Activated CD4-positive, alpha-beta T cell treated with anti-CD3 and anti-CD28 coated beads for 4 hours (primary cell): ENCODE measurements around the gene ELP4.

ENCODE experiments used
- DNase-seq, 2 donors: peaks; one replicate each; pipeline ENCODE4 v3.0.0-alpha.2; 2020

The ELP4 gene

DNA sequence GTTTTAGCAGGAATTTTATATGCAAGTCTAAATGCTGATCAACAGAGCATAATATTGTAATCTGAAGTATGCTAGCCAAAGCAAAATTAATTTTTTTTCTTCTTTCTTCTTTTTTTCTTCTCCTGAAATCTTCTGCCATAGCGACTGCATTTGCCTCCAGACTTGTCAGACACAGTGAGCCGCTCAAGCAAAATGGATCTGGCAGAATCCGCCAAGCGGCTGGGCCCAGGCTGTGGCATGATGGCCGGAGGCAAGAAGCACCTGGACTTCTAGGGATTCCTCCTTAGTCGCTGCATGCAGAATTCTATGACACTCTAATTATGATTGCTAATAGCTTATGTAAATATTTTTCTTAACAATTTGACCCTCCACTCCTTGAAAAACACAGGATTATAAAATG lies 273.7 kb downstream of the ELP4 start:
- DNase-seq = no peak

DNA sequence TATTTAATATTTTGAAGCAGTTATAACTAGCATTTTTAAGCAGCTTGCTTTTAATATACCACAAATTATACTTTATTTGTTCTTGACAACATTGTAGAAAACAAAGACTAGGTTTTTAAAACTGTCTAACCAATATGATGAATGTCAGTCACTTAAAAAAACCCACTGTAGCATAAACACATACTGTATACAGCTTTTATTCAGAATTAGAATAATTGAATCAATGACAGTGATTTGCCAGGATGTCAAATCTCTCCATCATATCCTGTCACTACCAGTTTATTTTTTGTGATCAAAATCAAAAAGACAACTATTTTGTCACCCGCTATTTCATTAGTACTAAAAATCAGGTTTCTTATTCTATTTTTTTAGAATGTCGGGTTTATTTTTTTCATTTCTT lies 275.0 kb downstream of the ELP4 start:
- DNase-seq = no peak

GRCh38 chr11:31786996-31787685 lies 277.6 kb downstream of the ELP4 start:
- DNase-seq = no peak

DNA sequence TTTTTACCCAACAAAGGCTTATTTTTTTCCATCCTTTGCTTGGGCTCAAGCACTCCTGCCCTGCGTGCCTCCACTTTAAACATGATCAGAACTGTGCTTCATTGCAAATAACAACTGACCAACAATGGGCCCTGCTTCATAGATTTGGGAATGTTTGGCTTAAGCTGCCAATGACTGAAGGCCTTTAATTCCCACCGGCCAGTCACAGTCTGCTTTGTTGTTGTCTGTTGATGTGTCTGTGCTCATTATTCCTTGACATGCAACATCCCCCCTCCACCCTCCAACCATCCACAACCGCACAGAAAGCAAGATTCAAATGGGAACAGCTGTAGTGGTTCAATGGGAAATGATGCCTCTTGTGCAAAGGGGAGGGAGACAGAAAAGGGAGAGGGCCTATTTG lies 278.5 kb downstream of the ELP4 start:
- DNase-seq = no peak

DNA sequence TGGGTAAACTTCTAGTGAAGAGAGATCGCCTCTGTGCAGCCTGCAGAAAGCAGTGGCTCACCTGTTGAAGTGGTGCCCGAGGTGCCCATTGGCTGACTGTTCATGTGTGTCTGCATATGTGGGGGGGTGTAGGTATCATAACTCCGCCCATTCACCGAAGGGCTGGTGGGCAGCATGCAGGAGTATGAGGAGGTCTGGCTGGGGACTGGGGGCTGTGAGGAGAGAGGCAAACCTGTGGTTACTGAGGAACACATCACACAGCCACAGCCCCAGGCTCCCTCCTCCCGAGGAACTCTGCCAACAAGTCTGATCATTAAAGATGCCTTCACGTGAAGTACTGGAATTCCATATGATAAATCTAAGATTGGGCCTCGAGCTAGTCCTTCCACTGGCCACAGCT lies 281.1 kb downstream of the ELP4 start:
- DNase-seq = no peak

- no peak for DNase-seq
Measured at GRCh38 chr11:31792036-31792435, 282.5 kb downstream of the ELP4 start.

- no peak for DNase-seq
Measured at GRCh38 chr11:31792456-31792855, 282.9 kb downstream of the ELP4 start.

GRCh38 chr11:31793264-31793663 lies 283.7 kb downstream of the ELP4 start:
- DNase-seq = no peak

DNA sequence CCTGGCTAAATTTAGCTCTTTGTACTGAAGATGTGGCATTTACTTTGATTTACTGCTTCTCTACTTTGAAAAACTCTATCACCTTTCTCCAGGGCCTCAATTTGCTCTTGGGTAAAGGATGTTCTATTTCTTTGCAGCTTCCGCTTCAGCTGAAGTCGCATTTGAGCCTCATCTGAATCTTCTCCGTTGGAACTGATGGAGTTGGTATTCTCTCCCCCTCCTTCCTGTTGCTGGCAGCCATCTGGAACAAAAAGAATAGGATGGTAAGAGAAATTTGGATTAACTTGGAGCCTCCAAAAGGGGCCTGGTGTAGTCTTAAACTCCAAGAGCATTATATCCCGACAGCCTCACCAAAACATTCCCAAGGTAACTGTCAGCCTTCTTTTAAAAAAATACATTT lies 285.0 kb downstream of the ELP4 start:
- no peak for DNase-seq

GRCh38 chr11:31795706-31796498 lies 286.3 kb downstream of the ELP4 start:
- DNase-seq = no peak

DNA sequence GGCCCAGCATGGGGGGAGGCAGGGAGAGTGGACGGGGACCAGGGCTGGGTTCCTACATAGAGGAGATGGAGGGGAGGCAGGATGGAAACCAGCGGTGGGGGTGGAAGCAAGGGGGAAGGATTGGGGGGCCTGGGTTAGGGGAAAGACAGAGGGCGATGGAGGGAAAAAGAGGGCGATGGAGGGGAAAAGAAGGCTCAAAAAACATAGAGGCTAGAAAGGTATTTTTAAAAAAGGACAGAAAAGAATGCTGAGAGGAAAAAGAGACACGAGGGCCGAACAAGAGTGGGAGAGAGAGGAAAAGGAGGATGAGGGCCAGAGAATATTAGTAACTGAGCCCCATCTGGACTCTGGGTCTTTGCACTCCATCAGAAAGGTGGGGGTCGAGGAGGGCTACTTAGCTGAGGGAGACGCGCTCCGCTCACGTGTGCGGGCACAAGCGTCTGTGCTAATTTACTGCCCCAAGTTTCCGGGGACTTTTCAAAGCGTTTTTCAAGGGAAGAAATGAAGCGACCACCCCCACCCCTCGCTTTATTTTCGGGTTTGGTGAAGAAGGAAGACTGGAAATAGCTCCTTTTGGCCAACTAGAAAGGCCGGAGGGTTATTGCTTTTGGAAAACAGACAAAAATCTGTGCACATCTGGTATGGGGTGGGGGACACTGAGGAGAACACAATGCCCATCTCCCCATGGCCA lies 287.1 kb downstream of the ELP4 start:
- no peak for DNase-seq

DNA sequence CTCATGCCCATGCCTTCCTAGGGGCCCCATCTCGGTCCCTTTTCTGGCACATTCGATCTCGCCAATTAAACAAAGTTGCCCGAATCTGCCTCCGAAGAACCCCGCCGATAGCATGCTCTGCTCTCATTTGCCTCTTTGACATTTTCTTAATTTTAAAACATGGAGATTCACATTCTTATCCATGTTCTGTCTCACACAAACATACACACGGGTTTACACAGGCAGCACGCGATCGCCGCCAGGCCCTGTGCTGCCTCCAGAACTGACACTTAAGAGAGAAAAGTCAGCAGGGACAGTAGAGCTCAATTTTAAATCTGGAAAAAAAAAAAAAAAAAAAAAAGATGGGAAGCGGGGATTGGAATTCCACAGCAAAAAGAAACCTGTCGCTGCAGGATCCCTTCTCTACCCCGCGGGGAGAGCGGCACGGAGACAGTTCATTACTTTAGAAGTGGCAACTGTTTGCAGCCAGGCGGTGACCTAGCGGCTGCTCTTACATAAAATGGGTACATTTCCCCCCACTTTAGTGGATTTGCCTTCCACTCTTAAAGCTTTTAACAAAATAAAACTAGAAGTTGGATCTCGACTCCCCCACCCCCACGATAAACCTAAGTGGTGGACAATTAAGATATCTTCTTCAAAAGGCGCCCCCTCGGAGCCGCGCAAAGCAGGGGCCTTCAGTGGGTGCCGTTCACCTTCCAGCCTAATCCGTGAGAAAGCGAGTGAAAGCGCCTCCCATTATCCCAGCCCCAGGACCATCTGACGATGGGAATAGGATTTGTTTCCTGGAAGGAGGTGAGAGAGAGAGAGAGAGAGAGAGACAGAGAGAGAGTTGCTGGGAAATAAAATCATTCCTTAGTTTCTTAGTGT lies 287.9 kb downstream of the ELP4 start:
- DNase-seq = no peak

GRCh38 chr11:31798057-31798553 lies 288.5 kb downstream of the ELP4 start:
- DNase-seq = no peak

- DNase-seq = no peak
Measured at GRCh38 chr11:31798554-31799434, 289.2 kb downstream of the ELP4 start.

DNA sequence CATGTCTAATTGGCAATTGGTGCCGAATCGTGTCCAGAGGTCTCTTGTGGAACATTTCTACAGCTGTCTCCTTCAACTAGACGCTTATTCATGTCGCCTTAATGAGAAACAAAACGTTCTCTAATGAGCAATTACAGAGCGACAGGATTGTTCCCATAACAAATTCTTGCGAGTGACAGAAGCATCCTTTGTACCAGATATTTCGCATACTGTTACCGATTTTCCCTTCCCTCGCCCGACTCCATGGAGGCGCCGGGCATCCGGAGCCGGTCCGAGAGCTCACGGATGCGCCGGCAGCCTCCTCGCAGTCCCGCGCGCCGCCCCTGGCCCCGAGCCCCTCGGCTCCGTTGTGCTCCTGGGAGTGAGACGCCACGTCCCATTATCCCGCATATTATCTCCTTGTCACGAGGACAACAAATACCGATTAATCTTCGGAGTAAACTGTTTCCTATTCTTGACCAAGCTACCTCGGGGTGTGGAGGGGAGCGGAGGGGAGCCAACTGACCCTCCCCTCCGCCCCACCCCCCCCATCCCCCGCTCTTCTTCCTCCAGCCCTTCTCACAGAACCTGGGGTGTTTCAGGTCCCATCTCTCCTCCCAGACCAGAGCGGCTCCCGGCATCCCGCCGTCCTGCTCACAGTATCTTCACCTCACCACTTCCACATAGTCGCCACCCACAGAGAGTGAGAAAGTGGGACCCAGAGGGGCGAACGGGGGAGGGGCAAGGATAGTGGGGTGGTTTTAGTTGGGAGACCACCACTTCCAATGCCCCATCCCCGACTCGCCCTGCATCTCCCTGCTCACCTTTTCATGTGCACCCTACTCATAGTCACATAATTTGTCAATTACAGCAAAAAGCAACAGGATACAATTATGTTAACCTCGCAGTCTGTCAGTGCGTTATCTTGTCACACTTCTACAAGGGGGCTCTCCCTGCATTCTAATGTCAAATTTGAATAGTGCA lies 290.1 kb downstream of the ELP4 start:
- no peak for DNase-seq

GRCh38 chr11:31800398-31801265 lies 291.1 kb downstream of the ELP4 start:
- no peak for DNase-seq

DNA sequence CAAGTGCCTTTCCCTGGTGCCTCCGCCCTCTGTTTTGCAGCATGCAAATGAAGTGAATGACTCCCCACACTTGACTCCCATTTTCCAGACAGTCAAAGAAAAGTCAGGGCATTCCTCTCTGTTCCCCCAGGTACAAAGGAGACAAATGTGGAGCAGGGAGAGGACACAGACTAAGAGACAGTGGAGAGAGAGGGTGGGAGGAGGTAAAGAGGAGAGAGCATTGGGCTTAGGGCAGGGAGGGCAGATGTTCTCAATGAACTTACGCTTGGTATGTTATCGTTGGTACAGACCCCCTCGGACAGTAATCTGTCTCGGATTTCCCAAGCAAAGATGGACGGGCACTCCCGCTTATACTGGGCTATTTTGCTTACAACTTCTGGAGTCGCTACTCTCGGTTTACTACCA lies 291.7 kb downstream of the ELP4 start:
- no peak for DNase-seq

- no peak for DNase-seq
Measured at GRCh38 chr11:31802000-31802551, 292.5 kb downstream of the ELP4 start.

DNA sequence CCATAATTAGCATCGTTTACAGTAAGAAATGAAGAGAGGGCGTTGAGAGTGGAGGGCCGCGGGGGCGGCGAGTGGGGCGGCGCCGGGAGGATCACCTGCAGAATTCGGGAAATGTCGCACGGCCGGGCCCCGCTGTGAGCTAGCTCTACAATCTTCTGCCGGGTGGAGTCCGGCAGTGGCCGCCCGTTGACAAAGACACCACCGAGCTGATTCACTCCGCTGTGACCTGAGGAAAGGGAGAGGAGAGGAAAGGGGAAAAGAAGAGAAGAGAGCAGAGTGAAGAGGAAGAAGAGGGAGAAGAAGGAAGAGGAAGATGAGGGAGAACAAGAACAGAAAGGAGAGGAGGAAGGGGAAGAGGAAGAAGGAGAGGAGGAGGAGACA lies 293.0 kb downstream of the ELP4 start:
- no peak for DNase-seq
